K562 (cell line): ENCODE measurements around the gene LRMDA. TPM values are rescaled to one million over a fixed set of nuclear protein-coding genes. Genes with fewer than 3 reads are reported as not detected.

Experiments used
- ETV1 ChIP-seq: fragments of 450-650 bp; conservative IDR thresholded peaks from 2 replicates; pipeline ENCODE4 v1.6.1; 2016; ENCODE audit warnings: missing genetic modification characterization, control low read depth, low read depth, missing compliant biosample characterization
- polyA plus RNA-seq, 8 experiments: library from polyadenylated mRNA; depleted of rRNA in 4 of 8; stranded (reverse) in 5 of 8; unstranded in 3 of 8; fragments of >200 nt; fragmentation: Nextera tagmentation in 2 of 8; fragmentation: Illumina TruSeq in 1 of 8; extraction: Ambion mirVana in 2 of 8; extraction: Trizol in 1 of 8; gene quantifications; 2 replicates each; pipeline versions ENCODE4 v1.2.1 to v1.2.3, GENCODE V29; 2011 to 2014; ENCODE audit warnings: inconsistent platforms in 1 of 8, missing spikeins in 1 of 8
- total RNA-seq, 7 experiments: library from RNA; depleted of rRNA in 6 of 7; stranded (reverse); fragments of >200 nt in 6 of 7; fragmentation: Illumina TruSeq in 2 of 7; extraction: Trizol in 2 of 7; gene quantifications; 2 replicates each; pipeline versions ENCODE4 v1.2.1 to v1.2.3, GENCODE V29; 2011 to 2021; ENCODE audit warnings: low replicate concordance in 1 of 7
- TF ChIP-seq, protein P1 (sequence below): fragments of 450-650 bp; IDR thresholded peaks from 2 replicates; pipeline ENCODE4 v1.6.1; 2016; ENCODE audit warnings: low read depth

Gene LRMDA
- total and polyA plus RNA-seq, 9 of the 15 experiments (the other 6 are each of a cell fraction or from before 2014, with no cell fraction given), result 0.25 TPM; not detected in 8

DNA sequence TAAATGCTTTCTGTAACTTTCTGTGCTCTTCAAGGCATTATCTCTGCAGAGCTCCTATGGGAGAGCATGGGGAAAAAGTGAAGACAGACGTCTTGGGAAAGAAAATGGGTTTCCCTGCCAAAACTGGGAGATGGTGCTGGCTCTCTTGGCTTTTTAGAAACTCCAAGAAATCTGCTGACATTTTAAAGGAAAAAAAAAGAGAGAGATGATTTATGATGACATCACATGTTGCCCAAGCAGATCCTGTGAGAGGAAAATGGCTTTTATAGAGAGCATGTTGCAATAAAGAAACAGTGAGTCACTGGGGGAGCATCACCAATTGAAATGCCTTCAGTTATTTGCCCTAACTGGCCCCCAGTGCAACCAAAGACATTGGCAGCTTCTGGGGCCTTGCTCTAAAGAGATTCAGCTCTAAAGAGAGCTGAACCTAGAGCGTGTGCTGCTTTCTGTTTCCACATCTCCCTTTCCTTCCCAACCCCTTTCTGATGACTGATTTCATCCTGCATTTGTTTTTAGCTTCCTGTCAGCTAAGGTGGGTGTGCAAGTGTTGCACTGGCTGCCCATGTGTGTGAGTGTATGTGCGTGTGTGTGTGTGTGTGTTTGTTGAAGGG is 37.7 kb downstream of the LRMDA start (continued):
- TF ChIP-seq, protein P1, sequence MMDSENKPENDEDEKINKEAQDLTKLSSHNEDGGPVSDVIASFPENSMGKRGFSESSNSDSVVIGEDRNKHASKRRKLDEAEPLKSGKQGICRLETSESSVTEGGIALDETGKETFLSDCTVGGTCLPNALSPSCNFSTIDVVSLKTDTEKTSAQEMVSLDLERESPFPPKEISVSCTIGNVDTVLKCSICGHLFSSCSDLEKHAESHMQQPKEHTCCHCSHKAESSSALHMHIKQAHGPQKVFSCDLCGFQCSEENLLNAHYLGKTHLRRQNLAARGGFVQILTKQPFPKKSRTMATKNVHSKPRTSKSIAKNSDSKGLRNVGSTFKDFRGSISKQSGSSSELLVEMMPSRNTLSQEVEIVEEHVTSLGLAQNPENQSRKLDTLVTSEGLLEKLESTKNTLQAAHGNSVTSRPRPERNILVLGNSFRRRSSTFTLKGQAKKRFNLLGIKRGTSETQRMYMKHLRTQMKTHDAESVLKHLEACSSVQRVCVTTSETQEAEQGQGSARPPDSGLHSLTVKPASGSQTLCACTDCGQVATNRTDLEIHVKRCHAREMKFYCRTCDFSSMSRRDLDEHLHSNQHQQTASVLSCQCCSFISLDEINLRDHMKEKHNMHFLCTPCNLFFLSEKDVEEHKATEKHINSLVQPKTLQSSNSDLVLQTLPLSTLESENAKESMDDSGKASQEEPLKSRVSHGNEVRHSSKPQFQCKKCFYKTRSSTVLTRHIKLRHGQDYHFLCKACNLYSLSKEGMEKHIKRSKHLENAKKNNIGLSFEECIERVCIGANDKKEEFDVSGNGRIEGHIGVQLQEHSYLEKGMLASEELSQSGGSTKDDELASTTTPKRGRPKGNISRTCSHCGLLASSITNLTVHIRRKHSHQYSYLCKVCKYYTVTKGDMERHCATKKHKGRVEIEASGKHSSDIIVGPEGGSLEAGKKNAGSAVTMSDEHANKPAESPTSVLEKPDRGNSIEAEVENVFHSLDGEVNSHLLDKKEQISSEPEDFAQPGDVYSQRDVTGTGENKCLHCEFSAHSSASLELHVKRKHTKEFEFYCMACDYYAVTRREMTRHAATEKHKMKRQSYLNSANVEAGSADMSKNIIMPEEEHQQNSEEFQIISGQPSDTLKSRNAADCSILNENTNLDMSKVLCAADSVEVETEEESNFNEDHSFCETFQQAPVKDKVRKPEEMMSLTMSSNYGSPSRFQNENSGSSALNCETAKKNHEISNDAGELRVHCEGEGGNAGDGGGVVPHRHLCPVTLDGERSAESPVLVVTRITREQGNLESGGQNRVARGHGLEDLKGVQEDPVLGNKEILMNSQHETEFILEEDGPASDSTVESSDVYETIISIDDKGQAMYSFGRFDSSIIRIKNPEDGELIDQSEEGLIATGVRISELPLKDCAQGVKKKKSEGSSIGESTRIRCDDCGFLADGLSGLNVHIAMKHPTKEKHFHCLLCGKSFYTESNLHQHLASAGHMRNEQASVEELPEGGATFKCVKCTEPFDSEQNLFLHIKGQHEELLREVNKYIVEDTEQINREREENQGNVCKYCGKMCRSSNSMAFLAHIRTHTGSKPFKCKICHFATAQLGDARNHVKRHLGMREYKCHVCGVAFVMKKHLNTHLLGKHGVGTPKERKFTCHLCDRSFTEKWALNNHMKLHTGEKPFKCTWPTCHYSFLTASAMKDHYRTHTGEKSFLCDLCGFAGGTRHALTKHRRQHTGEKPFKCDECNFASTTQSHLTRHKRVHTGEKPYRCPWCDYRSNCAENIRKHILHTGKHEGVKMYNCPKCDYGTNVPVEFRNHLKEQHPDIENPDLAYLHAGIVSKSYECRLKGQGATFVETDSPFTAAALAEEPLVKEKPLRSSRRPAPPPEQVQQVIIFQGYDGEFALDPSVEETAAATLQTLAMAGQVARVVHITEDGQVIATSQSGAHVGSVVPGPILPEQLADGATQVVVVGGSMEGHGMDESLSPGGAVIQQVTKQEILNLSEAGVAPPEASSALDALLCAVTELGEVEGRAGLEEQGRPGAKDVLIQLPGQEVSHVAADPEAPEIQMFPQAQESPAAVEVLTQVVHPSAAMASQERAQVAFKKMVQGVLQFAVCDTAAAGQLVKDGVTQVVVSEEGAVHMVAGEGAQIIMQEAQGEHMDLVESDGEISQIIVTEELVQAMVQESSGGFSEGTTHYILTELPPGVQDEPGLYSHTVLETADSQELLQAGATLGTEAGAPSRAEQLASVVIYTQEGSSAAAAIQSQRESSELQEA, result no peak
- TF ChIP-seq ETV1 (tag), result no peak
